Type B pancreatic cell (in vitro differentiated cells): ENCODE data around the gene RAD51B. TPM values are rescaled to one million over a fixed set of nuclear protein-coding genes. Genes with fewer than 3 reads are reported as not detected.
A peak's percentile ranks its signal among the peaks of the same experiment; 100 is the strongest.

ENCODE experiments used
- DNase-seq: peaks from one replicate; pipeline ENCODE4 v3.0.0; 2021; ENCODE audit warnings: mixed read lengths; ENCODE audit not compliant: unreplicated experiment; ENCODE audit errors: extremely low spot score
- H3K27ac Mint-ChIP-seq: 2 replicates; pipeline ENCODE4 v1.8.0; 2021; ENCODE audit warnings: mild to moderate bottlenecking, mixed read lengths
- H3K27me3 Mint-ChIP-seq: 2 replicates; pipeline ENCODE4 v1.8.0; 2021; ENCODE audit warnings: mixed read lengths
- H3K36me3 Mint-ChIP-seq: 2 replicates; pipeline ENCODE4 v1.8.0; 2021; ENCODE audit warnings: mixed read lengths
- H3K4me1 Mint-ChIP-seq: one replicate; pipeline ENCODE4 v1.8.0; 2021; ENCODE audit warnings: mixed read lengths; ENCODE audit not compliant: unreplicated experiment
- H3K4me3 Mint-ChIP-seq: 2 replicates; pipeline ENCODE4 v1.8.0; 2021; ENCODE audit warnings: mild to moderate bottlenecking, mixed read lengths
- H3K9me3 Mint-ChIP-seq: 2 replicates; pipeline ENCODE4 v1.8.0; 2021; ENCODE audit warnings: mixed read lengths
- total RNA-seq: library from RNA; stranded (reverse); gene quantifications from 2 replicates; pipeline ENCODE4 v1.2.1, GENCODE V29; 2021; ENCODE audit warnings: low replicate concordance
- TF ChIP-seq, protein P1 (sequence below): fragments of 200-600 bp; sonication (generic); conservative IDR thresholded peaks from 2 replicates; pipeline ENCODE4 v1.5.0; 2021; ENCODE audit warnings: antibody characterized with exemption, mild to moderate bottlenecking

Gene RAD51B
- total RNA-seq, 1 donor from 2014 or later = 27.3 TPM

DNA sequence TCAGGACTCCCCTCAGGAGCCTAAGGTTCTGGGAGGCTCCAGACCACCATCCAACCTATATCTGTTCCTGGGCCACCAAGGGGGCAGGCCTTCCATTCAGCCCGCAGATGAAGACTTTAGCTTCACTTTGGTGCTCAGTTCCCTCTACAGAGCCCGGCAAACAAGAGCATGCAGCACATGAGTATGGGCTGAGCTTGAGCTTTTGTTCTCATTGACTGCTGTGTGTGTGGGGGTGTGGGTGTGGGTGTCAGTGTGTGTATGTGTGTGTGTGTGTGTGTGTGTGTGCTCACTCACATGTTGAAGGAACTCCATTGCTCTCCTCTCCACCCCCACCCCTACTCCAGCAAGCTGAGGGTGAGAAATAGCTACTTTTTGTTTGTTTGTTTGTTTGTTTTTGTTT, 754.1 kb downstream of the RAD51B start:
- no peak for DNase-seq
- Mint-ChIP-seq H3K4me1 (peaks cover 51% of the 10 kb centered on the region), H3K9me3 (peaks cover 19% of the 10 kb centered on the region), H3K27me3 (no peaks in the 10 kb centered on the region), H3K27ac (no peak overlapping the region), H3K36me3 (peaks cover 23% of the 10 kb centered on the region), H3K4me3 (no peak overlapping the region)
- TF ChIP-seq, protein P1, sequence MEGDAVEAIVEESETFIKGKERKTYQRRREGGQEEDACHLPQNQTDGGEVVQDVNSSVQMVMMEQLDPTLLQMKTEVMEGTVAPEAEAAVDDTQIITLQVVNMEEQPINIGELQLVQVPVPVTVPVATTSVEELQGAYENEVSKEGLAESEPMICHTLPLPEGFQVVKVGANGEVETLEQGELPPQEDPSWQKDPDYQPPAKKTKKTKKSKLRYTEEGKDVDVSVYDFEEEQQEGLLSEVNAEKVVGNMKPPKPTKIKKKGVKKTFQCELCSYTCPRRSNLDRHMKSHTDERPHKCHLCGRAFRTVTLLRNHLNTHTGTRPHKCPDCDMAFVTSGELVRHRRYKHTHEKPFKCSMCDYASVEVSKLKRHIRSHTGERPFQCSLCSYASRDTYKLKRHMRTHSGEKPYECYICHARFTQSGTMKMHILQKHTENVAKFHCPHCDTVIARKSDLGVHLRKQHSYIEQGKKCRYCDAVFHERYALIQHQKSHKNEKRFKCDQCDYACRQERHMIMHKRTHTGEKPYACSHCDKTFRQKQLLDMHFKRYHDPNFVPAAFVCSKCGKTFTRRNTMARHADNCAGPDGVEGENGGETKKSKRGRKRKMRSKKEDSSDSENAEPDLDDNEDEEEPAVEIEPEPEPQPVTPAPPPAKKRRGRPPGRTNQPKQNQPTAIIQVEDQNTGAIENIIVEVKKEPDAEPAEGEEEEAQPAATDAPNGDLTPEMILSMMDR = no peak

DNA sequence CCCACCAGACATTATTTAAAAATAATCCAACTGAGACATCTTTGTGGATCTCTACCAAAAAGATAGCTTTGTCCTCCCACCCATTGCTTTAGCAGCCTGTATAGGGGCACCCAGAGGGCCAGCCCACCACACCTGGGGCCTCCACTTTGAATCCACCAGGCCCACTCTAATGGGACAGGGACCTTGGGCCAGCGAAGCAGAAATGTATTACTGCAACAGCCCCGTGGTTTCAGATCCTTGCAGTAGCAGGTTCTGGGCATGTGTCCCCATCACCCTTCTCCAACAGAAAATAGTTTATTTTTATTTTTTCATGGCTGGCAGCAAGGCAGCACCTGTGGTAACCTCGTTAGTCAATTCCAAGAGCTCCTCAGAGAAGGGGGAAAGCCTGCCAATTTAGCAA, 754.9 kb downstream of the RAD51B start:
- no peak overlapping the region for H3K4me3 Mint-ChIP-seq
- peaks cover 17% of the 10 kb centered on the region for H3K9me3 Mint-ChIP-seq
- peaks cover 20% of the 10 kb centered on the region for H3K36me3 Mint-ChIP-seq
- no peaks in the 10 kb centered on the region for H3K27me3 Mint-ChIP-seq
- TF ChIP-seq, protein P1 = no peak
- DNase-seq = no peak
- peak overlapping the region; percentile 57 for H3K27ac Mint-ChIP-seq
- H3K4me1 Mint-ChIP-seq = peaks cover 43% of the 10 kb centered on the region

DNA sequence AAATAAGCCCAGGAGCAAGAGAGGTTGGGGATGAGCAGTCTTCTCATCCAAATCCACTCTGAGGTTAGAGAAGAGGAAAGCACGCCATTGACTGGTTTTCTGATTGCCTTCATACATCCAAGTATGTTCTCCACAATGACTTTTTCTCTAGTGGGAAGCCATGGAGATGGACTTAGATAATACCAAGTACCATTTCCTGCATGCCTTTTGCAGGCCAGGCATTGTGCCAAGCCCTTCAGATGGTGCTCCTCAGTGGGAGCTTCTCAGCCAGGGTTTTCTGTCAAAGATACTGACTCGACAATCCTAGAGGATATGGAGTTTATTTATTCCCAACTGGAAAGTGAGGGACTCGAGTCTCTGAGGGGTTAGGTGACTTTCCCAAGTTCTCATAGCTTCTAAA, 755.3 kb downstream of the RAD51B start:
- DNase-seq = no peak
- H3K36me3 Mint-ChIP-seq = peaks cover 20% of the 10 kb centered on the region
- H3K9me3 Mint-ChIP-seq = peaks cover 17% of the 10 kb centered on the region
- TF ChIP-seq, protein P1 = no peak
- H3K4me1 Mint-ChIP-seq = peaks cover 39% of the 10 kb centered on the region
- H3K4me3 Mint-ChIP-seq = no peak overlapping the region
- H3K27ac Mint-ChIP-seq = no peak overlapping the region
- H3K27me3 Mint-ChIP-seq = no peaks in the 10 kb centered on the region

DNA sequence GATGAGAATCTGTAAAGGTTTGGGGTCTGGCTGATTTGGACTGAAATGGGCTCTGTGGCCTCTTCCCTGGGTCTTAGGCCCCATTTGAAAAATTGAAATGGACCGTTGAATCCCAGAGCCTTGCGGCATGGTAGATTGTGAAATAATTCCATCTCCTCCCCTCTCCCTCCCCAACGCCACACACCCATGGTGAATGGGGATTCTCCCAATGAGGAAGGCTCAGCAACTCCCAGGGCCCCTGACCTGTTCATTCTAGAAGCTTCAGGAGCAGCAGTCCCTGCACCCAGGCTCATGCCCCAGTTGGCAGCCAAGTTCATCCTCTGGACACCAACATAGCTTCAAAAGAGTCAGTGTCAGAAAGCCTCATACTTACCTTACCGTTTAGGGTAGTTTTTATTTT, 755.8 kb downstream of the RAD51B start:
- Mint-ChIP-seq H3K4me3 (no peak overlapping the region), H3K36me3 (peaks cover 20% of the 10 kb centered on the region), H3K27me3 (no peaks in the 10 kb centered on the region), H3K4me1 (peaks cover 38% of the 10 kb centered on the region), H3K9me3 (peaks cover 17% of the 10 kb centered on the region), H3K27ac (no peak overlapping the region)
- no peak for DNase-seq
- TF ChIP-seq, protein P1 = no peak

DNA sequence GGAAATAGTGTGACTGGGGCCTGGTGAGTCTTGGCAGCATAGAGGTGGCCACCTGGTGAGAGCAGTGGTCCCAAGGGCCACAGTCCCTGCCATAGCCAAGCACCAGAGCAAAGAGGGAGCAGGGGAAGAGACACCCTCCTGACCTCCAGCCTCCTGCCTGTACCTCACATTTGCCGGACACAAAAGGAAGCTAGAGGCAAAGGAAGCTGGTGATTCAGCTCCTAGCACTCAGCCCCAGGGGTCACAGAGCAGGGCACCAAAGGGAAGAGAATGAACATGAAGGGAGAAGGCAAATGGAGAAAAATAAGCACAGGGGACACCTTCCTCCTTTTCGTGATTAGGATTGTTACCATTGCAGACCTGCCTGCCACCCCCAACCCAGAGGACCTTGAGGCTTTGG, 756.5 kb downstream of the RAD51B start:
- H3K36me3 Mint-ChIP-seq = peaks cover 20% of the 10 kb centered on the region
- H3K4me3 Mint-ChIP-seq = no peak overlapping the region
- DNase-seq = no peak
- peak overlapping the region; percentile 57 for H3K27ac Mint-ChIP-seq
- TF ChIP-seq, protein P1 = no peak
- H3K9me3 Mint-ChIP-seq = peaks cover 17% of the 10 kb centered on the region
- H3K4me1 Mint-ChIP-seq = peaks cover 43% of the 10 kb centered on the region
- H3K27me3 Mint-ChIP-seq = no peaks in the 10 kb centered on the region
